ENCODE data around the gene SLC10A6.

SLC10A6 gene

DNA sequence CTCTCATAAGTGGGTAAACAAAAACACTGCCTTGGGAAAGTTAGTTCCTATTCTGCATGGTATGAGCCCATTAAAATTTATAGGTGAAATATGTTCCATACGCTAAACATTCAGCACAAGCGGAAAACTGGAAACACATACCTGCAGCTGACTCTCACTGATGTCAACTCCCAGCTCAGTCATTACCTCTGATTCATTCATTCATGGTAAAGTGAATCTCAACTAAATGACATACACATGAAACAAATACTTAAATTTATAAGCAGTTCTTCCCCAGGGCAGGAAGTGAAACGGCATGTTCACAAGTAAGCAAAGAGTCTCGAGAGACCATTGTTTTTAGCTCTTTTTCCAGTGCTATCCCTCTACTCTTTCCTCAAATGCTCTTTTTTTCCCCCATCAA lies 1.6 kb downstream of the SLC10A6 start:
- no peak overlapping the region for H3K4me3 ChIP-seq (ENCODE audit: low read depth, low read length)
- no peak for DNase-seq (ENCODE audit: low read depth)
- TF ChIP-seq, protein P1, sequence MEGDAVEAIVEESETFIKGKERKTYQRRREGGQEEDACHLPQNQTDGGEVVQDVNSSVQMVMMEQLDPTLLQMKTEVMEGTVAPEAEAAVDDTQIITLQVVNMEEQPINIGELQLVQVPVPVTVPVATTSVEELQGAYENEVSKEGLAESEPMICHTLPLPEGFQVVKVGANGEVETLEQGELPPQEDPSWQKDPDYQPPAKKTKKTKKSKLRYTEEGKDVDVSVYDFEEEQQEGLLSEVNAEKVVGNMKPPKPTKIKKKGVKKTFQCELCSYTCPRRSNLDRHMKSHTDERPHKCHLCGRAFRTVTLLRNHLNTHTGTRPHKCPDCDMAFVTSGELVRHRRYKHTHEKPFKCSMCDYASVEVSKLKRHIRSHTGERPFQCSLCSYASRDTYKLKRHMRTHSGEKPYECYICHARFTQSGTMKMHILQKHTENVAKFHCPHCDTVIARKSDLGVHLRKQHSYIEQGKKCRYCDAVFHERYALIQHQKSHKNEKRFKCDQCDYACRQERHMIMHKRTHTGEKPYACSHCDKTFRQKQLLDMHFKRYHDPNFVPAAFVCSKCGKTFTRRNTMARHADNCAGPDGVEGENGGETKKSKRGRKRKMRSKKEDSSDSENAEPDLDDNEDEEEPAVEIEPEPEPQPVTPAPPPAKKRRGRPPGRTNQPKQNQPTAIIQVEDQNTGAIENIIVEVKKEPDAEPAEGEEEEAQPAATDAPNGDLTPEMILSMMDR (IDR thresholded peaks at IDR 0.05; ENCODE audit: low read depth, low read length, missing control alignments), result no peak

DNA sequence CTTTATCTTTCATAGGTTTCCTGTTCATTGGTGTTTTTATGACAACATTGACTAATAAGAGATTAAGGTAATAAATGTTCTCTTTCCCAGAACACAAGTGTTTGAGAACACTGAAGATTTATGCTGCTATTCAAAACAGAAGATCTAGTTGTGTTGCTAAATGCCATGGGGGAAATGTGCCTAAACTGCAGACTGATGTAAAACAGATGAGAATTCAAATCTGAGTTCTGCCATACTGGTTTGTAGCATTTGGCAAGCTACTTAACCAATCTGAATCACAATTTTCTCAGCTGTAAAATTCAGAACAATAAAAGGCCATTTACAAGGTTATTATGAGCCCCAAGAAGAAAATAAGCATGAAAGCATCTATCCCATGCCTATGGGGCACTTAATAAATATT lies 2.3 kb downstream of the SLC10A6 start:
- H3K4me3 ChIP-seq (ENCODE audit: low read depth, low read length), result no peak overlapping the region
- TF ChIP-seq, protein P1 (IDR thresholded peaks at IDR 0.05; ENCODE audit: low read depth, low read length, missing control alignments), result no peak
- DNase-seq (ENCODE audit: low read depth), result no peak

- no peak overlapping the region for H3K4me3 ChIP-seq (ENCODE audit: low read depth, low read length)
- no peak for DNase-seq (ENCODE audit: low read depth)
- TF ChIP-seq, protein P1 (IDR thresholded peaks at IDR 0.05; ENCODE audit: low read depth, low read length, missing control alignments), result no peak
These were observed 3.6 kb downstream of the SLC10A6 start for GRCh38 chr4:86845593-86845992.

- TF ChIP-seq, protein P1 (IDR thresholded peaks at IDR 0.05; ENCODE audit: low read depth, low read length, missing control alignments), result no peak
- DNase-seq (ENCODE audit: low read depth), result no peak
- no peak overlapping the region for H3K4me3 ChIP-seq (ENCODE audit: low read depth, low read length)
These were observed 7.9 kb downstream of the SLC10A6 start for GRCh38 chr4:86841309-86841708.

DNA sequence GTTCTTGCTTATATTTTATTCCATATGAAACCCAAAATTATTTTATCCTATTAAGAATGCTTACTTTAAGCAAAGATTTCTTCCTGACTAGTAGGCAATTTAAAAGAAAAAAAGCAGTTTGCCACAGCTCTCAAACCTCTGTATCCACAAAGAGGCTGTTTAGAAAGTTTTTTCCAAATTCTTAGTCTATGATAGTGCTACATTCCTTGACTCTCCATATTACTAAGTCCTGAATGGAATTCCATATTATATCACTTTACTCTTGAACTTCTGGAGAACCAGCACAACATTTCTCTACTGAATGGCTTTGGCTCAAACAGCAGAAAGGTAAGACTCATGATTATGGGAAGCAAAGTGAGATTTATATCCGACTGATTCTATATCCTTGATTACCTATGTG lies 8.3 kb downstream of the SLC10A6 start:
- TF ChIP-seq, protein P1 (IDR thresholded peaks at IDR 0.05; ENCODE audit: low read depth, low read length, missing control alignments), result no peak
- no peak overlapping the region for H3K4me3 ChIP-seq (ENCODE audit: low read depth, low read length)
- DNase-seq (ENCODE audit: low read depth), result no peak

DNA sequence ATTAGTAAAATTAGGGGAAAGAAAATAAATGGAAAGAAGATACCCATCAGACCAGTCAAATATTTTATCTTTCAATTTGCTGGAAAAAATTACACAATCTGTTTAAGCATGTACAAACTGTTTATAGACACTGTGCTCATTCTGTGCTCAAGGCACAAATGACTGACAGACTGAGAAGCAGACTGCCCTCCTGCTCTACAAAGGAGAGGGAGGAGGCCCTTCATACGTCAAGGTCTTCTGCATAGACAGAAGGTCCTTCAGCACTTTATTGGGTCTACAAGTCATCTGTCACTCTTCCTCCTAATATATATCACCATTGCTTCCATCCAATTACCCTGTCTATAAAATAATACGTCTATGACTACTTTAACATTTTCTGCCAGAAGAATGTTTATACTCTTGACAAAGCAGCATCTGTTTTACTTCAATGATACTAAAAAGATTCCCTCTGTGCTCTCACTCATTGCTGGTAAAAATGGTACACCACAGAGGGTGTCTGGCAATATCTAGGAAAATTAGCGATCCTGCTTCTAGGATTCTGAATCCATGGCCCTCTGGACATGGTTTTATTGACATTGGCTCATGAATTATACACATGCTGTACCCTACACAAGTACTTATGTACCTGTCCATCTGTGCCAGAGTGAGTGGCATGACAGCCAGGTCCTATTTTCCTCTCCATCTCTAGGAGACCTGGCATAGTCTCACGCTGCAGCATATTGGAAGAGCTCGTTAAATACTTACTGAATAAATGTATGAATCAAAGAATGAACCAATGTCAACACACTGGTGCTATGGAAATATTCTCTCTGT lies 11.3 kb downstream of the SLC10A6 start:
- DNase-seq (ENCODE audit: low read depth), result no peak
- H3K4me3 ChIP-seq (ENCODE audit: low read depth, low read length), result no peak overlapping the region
- TF ChIP-seq, protein P1 (IDR thresholded peaks at IDR 0.05; ENCODE audit: low read depth, low read length, missing control alignments), result no peak

- no peak for DNase-seq (ENCODE audit: low read depth)
- TF ChIP-seq, protein P1 (IDR thresholded peaks at IDR 0.05; ENCODE audit: low read depth, low read length, missing control alignments), result no peak
- no peak overlapping the region for H3K4me3 ChIP-seq (ENCODE audit: low read depth, low read length)
These were observed 13.5 kb downstream of the SLC10A6 start for GRCh38 chr4:86835677-86836076.

Measured in GM12864 (cell line).